HG03103 (cell line): Measurements from ENCODE around the gene CTAGE1.

Experiments used
- ATAC-seq: cut with Tn5 transposase; IDR thresholded peaks from one replicate; pipeline ENCODE4 v1.9.1; 2021; ENCODE audit warnings: low read depth; ENCODE audit not compliant: unreplicated experiment

The CTAGE1 gene

DNA sequence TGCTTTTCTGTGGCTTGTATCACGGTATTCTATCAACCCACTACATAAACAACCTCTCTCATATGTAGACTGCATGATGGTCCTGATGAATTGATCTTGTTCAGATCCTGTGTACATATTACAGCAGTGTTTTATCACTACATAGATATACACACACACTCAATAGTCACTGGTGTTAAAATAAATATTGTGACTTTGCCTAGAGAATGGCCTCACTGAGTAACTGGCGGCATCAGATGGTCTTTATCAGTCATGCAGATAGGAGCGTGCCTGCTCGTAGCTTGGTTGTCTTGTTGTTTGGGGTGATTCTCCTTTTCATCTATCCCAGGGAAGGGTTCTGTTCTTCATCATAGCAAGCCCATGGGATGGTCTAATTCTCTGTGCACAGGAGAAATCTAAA, 18.4 kb upstream of the CTAGE1 start:
- no peak for ATAC-seq

DNA sequence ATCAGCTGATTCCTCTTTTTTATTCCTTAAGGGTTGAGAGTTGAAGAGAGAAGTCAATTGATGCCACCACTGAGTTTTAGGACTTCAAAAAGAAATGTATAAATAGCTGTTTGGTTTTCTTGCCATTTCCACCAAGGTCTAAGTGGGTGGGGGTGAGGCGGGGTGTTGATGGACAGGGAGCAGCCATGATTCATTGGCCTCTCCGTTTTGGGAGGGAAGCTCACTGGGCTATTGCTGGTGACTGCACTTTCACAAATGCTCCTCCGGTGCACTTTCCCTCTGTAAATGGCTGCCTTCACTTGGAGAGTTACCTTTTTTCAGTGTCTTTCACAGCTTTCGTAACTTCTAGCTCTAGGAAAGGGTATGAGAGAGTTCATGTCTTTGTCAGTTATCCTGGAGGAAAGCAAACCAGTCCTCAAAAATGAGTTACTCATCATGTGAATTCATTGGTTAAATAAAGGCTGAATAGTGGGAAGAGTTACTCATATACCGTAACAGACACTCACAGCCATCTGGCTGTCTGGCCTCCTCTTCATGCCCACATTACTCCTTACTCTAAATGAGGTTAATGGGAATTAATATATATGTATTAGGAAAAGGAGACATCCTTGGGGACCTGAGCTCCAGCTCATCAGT, 17.4 kb upstream of the CTAGE1 start:
- no peak for ATAC-seq

DNA sequence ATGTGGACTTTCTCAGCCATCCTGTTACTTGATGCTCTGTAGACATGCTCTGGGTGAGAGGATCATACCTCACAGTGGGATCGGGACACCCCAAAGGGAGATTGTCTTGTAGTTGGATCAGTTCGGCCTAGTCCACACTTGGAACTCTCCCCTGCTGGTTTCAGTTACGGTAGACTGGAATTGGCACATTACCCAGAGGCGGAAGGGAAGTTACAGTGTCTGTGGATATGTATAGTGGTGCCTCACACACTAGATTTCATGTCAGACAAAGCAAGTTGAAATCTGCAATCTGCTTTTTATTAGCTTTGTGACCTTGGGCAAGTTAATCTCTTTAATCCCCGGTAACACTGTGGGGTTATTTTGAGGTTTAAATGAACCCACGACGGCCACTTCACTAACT, 16.2 kb upstream of the CTAGE1 start:
- ATAC-seq: no peak

DNA sequence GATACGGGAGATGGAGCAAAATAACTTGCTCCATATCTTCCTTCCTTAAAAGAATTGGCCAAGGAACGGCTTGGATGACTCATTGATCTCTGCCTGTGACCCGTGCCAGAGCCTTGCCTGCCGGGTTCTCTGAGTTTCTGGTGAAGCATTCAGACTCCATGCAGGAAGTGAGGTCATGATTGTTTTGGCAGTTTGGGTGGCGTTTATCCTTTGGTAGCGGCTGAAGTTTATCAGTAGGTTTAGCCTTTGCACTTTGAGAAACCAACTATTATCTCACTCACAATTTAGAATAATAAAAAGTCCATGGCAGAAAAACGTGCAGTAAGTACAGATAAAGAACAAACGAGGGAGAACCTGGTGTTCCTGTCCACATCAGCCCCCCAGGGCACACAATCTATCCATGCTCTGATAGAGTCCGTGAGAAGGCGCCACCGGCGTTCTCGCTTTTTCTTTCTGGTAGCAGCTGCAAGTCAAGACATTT, 15.0 kb upstream of the CTAGE1 start:
- ATAC-seq: no peak

DNA sequence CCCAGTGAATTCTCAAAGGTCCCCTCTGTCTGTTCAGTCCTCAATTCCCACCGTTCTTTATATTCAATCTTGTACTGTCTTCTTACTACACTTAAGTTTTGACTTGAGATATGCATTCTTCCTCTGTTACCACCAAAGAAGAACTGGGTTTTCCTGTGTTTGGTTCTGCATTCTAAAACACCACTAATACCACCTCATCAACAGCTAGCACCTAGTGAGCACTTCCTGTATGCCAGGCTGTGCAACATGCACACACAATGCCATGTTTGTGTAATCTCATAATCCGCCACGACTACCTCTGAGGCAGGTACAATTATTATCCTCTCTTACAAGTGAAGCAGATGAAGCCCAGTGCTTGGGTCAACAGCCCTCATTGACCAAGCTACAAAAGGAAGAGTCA, 11.8 kb upstream of the CTAGE1 start:
- ATAC-seq: no peak

DNA sequence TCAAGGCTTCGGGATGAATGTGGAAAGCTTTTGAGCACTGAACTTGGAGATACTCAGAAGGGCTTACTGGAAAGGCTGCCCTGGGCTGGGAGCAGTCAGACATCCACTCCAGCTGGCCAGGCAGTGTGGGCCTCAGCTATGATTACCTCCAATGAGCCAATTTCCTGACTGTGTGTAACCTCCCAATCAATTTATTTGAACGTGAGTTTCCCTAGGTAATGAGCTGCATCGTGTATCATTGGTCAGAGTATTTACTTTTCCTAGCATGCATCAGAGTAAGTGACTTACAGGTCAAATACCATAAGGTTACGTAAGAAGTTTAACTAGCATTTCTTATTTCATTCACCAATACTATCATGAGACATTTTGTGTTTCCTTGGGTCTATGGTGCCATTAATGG, 11.0 kb upstream of the CTAGE1 start:
- ATAC-seq: no peak

DNA sequence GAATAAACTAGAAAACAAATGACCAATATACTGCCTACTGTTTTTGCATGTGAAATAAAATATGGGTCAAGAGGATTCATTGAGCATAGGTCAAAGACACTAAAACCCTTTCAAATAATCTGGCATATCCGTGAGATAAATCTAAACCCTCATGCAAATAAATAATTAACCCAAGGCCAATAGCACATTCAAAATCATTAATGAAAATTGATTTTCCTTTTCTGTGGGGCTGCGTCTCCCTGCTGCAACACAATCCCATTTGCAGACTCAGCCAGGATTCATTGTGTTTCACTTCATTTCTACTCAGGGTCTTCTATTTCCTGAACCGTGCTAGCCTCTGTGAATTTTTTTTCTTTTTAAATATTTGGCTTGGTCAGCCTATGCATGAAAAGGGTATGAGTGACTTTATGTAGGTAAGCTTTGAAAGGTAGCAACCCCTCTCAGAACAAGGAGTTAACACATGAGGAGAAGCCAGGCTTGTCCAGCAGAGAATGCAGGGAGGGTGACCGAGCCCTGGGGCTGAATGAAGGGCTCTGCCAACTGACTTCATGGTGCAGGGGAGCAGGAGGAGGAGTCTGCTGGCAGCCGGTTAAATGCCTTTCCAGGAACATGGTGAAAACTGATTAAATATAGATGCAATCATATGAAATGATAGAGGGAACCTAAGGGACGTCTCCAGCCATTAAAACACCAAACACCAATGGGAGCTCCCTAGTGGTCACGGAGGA, 10.3 kb upstream of the CTAGE1 start:
- no peak for ATAC-seq

DNA sequence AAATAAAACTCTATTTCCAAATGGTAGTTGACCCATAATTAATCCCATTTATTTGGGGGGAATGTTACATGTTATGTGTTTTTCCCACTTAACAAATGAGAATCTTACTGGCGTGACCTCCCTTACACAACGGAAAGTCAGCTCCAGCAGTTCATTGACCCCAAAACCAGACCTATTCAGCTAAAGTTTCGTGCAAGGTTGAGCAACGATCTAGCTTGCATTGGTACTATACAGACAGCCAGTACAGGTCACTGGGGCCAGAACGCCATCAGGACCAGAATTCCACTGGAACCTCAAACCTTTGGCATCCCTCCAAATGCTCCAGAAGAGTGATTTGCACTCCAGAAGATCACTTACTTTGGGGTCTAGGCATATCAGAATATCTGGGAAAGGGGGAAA, 6.8 kb upstream of the CTAGE1 start:
- no peak for ATAC-seq

DNA sequence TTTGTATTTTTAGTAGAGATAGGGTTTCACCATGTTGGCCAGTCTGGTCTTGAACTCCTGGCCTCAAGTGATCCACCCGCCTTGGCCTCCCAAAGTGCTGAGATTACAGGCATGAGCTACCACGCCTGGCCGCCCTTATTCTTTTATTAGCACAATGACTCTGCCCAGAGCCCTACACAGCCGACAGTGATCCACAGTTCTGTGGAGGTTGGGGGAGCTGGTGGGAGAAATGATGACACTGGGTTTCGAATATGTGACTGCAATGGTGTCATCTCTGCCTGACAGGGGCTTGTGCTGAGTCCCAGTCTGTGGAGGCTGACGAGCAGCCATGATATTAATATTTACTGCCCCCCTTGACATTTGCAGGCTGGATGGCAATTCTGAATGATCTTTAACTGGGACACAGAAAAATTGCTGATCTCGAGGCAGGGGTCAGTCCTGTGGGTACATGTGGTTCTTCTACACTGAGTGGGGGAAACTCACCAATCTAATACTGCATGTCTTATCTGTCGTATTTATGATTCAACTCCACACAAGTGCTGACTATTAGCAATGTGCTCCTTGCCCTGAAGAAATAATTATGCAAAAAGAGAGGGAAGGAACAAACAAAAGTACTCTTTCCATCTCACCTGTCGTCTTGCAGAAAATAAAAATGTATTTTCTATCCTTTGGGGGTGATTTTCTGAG, 6.3 kb upstream of the CTAGE1 start:
- no peak for ATAC-seq

DNA sequence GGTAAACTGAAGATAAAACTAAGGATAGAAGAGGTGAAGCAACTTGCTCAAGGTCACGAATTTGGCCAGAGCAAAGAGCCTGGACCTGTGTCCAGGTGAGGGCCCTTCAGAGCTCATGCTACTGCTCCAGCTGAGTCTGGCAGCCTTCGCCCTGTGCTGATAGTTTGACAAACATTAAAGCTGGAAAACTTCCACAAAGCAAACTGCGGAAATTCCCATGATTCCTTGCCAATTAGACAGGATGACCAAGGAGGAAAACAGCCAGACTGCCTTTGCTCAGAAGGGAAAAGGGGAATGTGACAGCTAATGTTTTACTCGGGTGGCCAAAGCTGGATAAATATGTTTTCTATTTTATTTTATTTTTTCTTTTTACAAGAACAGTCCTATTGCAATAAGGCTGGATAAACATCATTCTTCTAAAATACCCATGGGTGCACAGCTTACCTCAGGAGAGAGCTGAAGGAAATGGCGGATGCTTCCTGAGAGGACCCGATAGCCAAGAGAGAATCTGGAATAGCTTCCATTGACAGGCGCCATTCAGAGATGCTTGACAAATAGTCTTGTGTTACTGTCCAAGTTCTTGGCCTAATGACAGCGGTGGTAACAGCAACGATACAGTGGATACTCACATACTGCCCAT, 5.3 kb upstream of the CTAGE1 start:
- ATAC-seq: no peak

DNA sequence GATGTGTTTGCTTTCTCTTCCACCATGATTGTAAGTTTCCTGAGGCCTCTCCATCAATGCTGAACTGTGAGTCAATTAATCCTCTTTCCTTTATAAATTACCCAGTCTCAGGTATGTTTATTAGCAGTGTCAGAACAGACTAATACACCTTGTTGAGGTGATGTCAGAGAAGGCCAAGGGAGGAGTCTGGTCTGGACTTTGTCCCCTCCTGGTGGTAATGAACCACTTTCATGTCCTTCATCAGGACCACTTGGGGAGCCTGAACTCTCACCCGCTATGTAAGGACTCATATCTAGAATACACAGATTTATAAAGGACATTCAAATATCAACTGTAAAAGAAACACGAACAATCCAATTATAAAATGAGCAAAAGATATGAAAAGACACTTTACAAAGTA, 2.9 kb upstream of the CTAGE1 start:
- no peak for ATAC-seq

DNA sequence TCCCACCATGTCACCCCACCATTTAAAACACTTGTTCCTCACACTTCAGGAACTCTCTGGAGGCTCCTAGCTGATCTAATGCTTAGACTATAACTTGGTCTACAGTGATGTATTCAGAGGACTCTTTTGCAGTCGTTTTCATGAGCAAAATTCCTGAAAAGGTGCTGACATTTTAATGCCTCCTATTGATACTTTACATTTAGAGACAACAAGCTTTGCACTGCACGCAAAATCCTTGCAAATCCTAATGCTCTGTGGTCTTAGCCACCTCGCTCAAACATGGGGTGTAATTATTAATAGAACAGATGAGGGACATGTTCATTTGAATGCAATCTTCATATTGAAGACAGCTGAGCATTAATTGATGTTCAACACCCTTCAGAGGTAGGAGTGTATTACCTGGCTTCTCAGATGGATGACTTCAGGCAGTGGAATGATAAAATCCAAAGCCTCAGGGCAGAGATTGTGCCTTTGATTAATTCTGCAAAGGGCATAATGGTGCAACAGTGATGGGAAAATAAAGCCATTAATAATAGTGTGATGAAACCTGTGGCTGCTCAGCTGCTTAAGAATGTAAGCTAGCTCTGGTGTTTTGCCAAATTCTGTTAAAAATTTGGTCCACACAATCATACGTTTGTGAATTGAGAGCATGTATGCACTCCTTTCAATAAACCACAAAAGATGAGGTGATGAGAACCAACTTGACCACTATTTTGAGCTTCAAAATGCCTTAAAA, 5.4 kb downstream of the CTAGE1 start:
- no peak for ATAC-seq

DNA sequence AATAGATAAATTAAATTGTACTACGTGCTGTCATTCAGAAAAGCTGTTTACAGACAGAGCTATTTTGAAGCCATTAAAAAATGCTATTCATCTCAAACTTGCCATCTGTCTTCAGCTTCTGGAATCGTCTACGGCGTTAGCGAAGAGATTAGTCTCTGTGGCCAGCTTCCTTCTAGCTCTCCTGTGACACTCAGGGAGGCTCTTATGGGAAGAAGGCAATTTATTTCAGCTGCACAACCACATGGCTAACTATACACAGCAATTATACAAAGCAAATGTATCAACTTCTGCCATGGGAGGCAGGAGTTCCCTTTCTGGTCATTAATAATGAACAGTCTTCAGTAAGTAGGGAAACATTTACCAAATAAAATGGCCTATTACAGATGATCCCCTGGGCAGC, 6.3 kb downstream of the CTAGE1 start:
- no peak for ATAC-seq

DNA sequence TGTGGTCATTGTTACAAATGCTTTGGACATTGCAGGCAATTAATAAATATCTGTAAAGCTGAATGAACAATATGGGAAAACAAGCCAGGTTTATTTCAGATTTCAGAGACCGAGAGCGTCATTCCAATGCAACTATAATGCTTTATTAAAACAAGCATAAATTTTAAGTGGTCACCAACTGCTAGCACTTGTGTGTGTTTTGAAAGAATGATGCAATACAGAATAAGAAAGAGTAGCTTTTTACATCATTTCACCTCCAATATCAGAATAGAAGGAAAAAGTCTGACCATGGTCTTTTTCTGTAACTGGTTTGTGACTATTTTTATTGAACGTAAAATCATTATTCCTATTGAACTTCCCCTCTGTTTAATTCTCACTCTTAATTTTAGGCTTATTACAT, 7.6 kb downstream of the CTAGE1 start:
- ATAC-seq: no peak

DNA sequence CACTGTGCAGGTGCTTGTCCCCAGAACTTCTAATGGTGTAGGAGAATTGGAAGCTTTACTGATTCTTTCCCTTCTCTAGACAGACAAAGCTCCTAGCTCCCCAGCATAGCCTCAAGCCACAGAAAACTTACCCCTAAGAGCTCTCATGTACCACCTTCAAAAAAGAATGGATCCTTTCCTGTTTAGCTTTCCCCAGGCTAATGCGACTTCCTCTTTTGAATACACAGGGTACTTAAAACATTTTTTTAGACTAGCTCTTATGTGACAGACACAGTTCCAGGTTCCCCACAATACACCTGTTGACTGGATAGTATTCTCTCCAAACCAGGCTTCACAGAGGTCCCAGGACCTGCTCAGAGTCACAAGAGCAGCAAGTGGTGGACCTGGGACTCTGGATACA, 8.3 kb downstream of the CTAGE1 start:
- no peak for ATAC-seq

DNA sequence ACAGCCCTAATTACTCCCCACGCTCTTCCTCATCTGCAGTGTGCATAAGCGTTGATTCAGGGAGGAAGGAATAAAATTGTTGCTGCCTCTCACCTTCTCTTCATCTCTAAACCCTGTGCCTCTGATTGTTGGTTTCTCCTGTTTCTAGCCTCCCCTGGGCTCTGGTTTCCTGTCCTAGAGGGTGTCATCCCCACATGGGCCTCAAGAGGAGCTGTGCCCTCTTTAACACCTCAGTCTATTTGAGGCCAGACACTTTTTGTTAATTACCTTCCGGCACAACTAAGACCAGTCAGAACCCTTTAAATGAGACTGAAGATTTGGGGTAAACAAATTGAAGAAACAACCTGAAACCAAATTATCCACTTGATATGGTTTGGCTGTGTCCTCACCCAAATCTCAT, 9.7 kb downstream of the CTAGE1 start:
- ATAC-seq: no peak

DNA sequence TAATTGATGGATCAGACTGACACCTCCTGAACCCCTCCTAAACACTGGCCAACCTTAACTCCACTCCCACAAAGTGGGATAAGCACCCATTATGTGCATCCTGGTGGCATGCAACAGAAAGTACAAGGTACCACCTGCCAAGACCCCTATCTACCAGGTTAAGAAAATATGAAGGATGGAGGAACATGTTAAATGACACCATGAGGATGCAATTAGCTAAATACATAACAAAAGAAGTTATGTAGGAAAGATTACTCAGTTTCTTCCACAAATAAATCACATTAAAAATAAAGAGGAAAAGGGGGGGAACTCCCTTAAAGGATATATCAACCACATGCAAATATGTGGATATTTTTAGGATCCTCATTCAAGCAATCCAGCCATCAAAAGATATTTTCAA, 12.6 kb downstream of the CTAGE1 start:
- ATAC-seq: no peak

DNA sequence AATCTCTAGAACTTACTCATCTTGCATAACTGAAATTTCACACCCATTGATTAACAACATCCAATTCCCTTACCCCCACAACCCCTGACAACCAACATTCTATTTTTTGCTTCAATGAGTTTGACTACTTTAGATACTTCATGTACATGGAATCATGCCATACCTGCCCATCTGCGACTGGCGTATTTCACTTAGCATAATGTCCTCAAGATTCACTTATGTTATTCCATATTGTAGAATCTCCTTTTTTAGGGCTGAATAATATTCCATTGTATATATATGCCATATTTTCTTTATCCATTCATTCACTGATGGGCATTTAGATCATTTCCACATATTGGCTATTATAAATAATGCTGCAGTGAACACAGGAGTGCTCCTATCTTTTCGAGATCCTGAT, 13.8 kb downstream of the CTAGE1 start:
- no peak for ATAC-seq

DNA sequence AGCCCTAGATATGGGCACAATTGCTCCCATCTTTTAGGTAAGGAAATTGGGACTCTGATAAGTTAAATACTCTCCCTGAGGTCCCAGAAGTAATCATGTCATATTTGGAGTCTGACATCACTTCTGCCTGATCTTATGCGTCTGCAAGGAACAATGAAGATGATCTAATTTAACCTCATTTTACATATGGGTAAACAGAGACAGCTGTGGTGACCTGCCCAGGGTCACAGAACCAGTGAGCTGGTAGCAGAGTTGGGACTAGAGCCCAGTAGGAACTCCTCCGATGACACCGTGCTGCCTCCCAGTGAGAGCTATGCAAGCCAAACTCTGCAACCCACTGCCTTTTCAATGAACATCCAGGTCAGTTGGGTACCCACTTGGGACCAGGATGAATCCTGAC, 17.8 kb downstream of the CTAGE1 start:
- no peak for ATAC-seq

DNA sequence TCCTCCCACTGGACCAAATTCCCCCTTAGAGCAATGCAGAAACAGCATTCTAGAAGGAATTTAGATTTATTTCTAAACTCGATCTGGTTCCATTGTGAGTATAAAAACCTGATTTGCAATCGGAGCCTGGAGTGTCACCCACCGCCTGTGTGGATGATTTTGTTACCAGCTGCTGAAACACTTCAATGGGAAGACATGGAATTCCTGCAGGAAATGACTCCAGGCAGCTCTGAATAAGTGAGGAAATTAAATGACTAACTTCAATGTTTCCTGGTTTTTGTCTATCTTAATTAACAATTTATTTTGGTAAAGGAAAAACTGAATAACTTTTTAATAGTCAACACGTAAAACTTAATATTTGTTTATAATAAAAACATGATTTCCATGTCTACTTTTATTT, 19.3 kb downstream of the CTAGE1 start:
- no peak for ATAC-seq

DNA sequence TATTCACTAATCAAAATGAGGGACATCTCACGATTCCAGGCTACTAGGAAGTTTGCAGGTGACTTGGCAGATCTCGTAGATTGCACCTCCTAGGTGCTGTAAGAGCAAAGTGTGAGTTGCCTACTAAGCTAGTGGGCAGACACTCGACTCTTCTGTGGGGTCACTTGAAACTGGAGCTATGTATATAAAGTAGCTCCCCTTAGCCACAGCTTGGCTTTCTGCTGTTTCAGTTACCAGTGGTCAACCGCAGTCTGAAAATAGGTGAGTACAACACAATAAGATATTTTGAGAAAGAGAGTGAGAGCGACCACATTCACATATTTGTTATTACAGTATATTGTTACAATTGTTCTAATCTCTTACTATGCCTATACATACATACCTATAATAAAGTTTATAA, 23.3 kb downstream of the CTAGE1 start:
- ATAC-seq: no peak
